Left colon (tissue), 2 donors: Measurements from ENCODE around the gene CACNA1I. TPM values are rescaled to one million over a fixed set of nuclear protein-coding genes. Genes with fewer than 3 reads are reported as not detected.

Source experiments
- ATAC-seq: fragments of 200-7000 bp; cut with Tn5 transposase; one replicate; pipeline ENCODE4 v1.9.1; 2020; ENCODE audit warnings: mild to moderate bottlenecking, moderate library complexity
- DNase-seq, 2 donors: peaks; one replicate each; pipeline ENCODE4 v3.0.0-alpha.2; 2020
- intact Hi-C, 2 donors: fragments of 100-400 bp; cut with DNase I in 1 of 2; cut with micrococcal nuclease in 1 of 2; formaldehyde crosslinking; loops; one replicate each; pipeline versions ENCODE4 v1.11.2 to v1.14.0; 2022; cut with DNase I, micrococcal nuclease
- total RNA-seq, 2 donors: library from RNA; stranded (reverse); fragmentation: NEBNext Ultra II Directional; extraction: Animal tissue kit (Norgen Biotek cat#: 25700); gene quantifications; one replicate each; pipeline ENCODE4 v1.2.1, GENCODE V29; 2021
- donor health status: DM: no; HTN: no; CAD: no.
- donor health status: DM: yes; HTN: yes; CAD: no.

CACNA1I gene
- total RNA-seq, 2 donors from 2014 or later = 0.18 to 0.31 TPM

- ATAC-seq = no peak
- no peak for DNase-seq
- intact Hi-C loops = no loop called here
Measured at GRCh38 chr22:39631381-39632286, 61.1 kb downstream of the CACNA1I start.

GRCh38 chr22:39634530-39635405 is 64.2 kb downstream of the CACNA1I start:
- DNase-seq (peak; percentile 15 to 31), ATAC-seq (peak; percentile 37)
- intact Hi-C loops = no loop called here

GRCh38 chr22:39635719-39636118 is 65.2 kb downstream of the CACNA1I start:
- no peak for ATAC-seq
- no peak for DNase-seq
- intact Hi-C loops = no loop called here

- intact Hi-C loops = no loop called here
- DNase-seq = no peak
Measured at GRCh38 chr22:39638958-39639357, 68.4 kb downstream of the CACNA1I start.

GRCh38 chr22:39641660-39642310 is 71.2 kb downstream of the CACNA1I start:
- intact Hi-C loops = no loop called here
- ATAC-seq = no peak
- DNase-seq = no peak

More at GRCh38 chr22:39638958-39639357, 68.4 kb downstream of the CACNA1I start:
- ATAC-seq = no peak

GRCh38 chr22:39643311-39644083 is 72.9 kb downstream of the CACNA1I start:
- ATAC-seq (no peak), DNase-seq (no peak)
- intact Hi-C loops = no loop called here

GRCh38 chr22:39645532-39645931 is 75.0 kb downstream of the CACNA1I start:
- ATAC-seq = no peak
- no peak for DNase-seq
- intact Hi-C loops = no loop called here

- intact Hi-C loops = no loop called here
- no peak for ATAC-seq
- no peak for DNase-seq
Measured at GRCh38 chr22:39646398-39647063, 76.0 kb downstream of the CACNA1I start.

GRCh38 chr22:39647836-39648629 is 77.5 kb downstream of the CACNA1I start:
- intact Hi-C loops = no loop called here
- no peak for DNase-seq
- no peak for ATAC-seq

GRCh38 chr22:39648630-39648950 is 78.0 kb downstream of the CACNA1I start:
- intact Hi-C loops = no loop called here
- DNase-seq = no peak
- no peak for ATAC-seq

- intact Hi-C loops = no loop called here
- no peak for DNase-seq
- ATAC-seq = no peak
Measured at GRCh38 chr22:39649500-39650089, 79.0 kb downstream of the CACNA1I start.

- DNase-seq (no peak), ATAC-seq (no peak)
- intact Hi-C loops = no loop called here
Measured at GRCh38 chr22:39651053-39651996, 80.8 kb downstream of the CACNA1I start.

GRCh38 chr22:39652990-39653786 is 82.6 kb downstream of the CACNA1I start:
- intact Hi-C loops = no loop called here

GRCh38 chr22:39653787-39654077 is 83.2 kb downstream of the CACNA1I start:
- DNase-seq (no peak), ATAC-seq (no peak)
- intact Hi-C loops = no loop called here

More at GRCh38 chr22:39652990-39653786, 82.6 kb downstream of the CACNA1I start:
- DNase-seq (no peak), ATAC-seq (no peak)

- no peak for ATAC-seq
- intact Hi-C loops = no loop called here
- DNase-seq = no peak
Measured at GRCh38 chr22:39654131-39654926, 83.8 kb downstream of the CACNA1I start.
